CD4-positive, alpha-beta T cell (primary cell): ENCODE measurements around the gene CEMIP2. TPM values are rescaled to one million over a fixed set of nuclear protein-coding genes. Genes with fewer than 3 reads are reported as not detected.

Experiments
- ATAC-seq: fragments of 200-7000 bp; cut with Tn5 transposase; one replicate; pipeline ENCODE4 v1.10.0; 2022; ENCODE audit warnings: mild to moderate bottlenecking; ENCODE audit not compliant: poor library complexity
- CTCF ChIA-PET: fragments of 350-600 bp; sonication (Branson Sonifier 250); formaldehyde crosslinking; loops from one replicate; lab custom pipeline; 2021; ENCODE audit warnings: antibody characterized with exemption, inconsistent platforms; lab: Charles Lee
- POLR2A ChIA-PET: fragments of 350-600 bp; sonication (Branson Sonifier 250); formaldehyde crosslinking; loops from one replicate; lab custom pipeline; 2021; ENCODE audit warnings: antibody characterized with exemption, inconsistent platforms; lab: Charles Lee
- DNase-seq, 14 experiments: peaks; one replicate each; pipeline ENCODE4 v3.0.0-alpha.2; 2013 to 2020; ENCODE audit warnings: mixed read lengths in 2 of 14
- H3K27ac ChIP-seq, 2 donors: one replicate each; pipeline versions ENCODE4 v1.5.1 to v1.7.0; 2013; ENCODE audit warnings: low read length in 2 of 2, low read depth in 1 of 2, mild to moderate bottlenecking in 1 of 2
- H3K27me3 ChIP-seq, 2 experiments: 1 replicate in 1 of 2; 2 replicates in 1 of 2; pipeline versions ENCODE4 v1.6.1 to v1.7.0; 2013; ENCODE audit warnings: low read length in 2 of 2, control low read depth in 1 of 2, mild to moderate bottlenecking in 1 of 2, moderate library complexity in 1 of 2; ENCODE audit not compliant: insufficient read depth in 2 of 2, control insufficient read depth in 1 of 2
- H3K36me3 ChIP-seq: one replicate; pipeline ENCODE4 v1.6.1; 2013; ENCODE audit warnings: low read length, control low read depth; ENCODE audit not compliant: insufficient read depth
- H3K4me1 ChIP-seq: one replicate; pipeline ENCODE4 v1.6.1; 2013; ENCODE audit warnings: low read length, control low read depth; ENCODE audit not compliant: insufficient read depth
- H3K4me3 ChIP-seq: one replicate; pipeline ENCODE4 v1.5.1; 2013; ENCODE audit warnings: mild to moderate bottlenecking, low read length, moderate library complexity
- H3K9me3 ChIP-seq, 2 experiments: 1 replicate in 1 of 2; 2 replicates in 1 of 2; pipeline versions ENCODE4 v1.6.1 to v1.7.0; 2013; ENCODE audit warnings: low read length in 2 of 2, mild to moderate bottlenecking in 2 of 2, control low read depth in 1 of 2, moderate library complexity in 1 of 2; ENCODE audit not compliant: control insufficient read depth in 1 of 2, insufficient read depth in 1 of 2
- H3K27ac Mint-ChIP-seq: one replicate; pipeline ENCODE4 v1.8.0; 2020; ENCODE audit warnings: mixed read lengths
- H3K27me3 Mint-ChIP-seq: one replicate; pipeline ENCODE4 v1.8.0; 2021; ENCODE audit warnings: mixed read lengths
- H3K36me3 Mint-ChIP-seq: one replicate; pipeline ENCODE4 v1.8.0; 2021; ENCODE audit warnings: low read depth, mixed read lengths
- H3K4me1 Mint-ChIP-seq: one replicate; pipeline ENCODE4 v1.8.0; 2021; ENCODE audit warnings: low read depth, mixed read lengths
- H3K4me3 Mint-ChIP-seq: one replicate; pipeline ENCODE4 v1.8.0; 2020; ENCODE audit warnings: mild to moderate bottlenecking, mixed read lengths
- H3K9me3 Mint-ChIP-seq: one replicate; pipeline ENCODE4 v1.8.0; 2020; ENCODE audit warnings: mixed read lengths
- intact Hi-C, 2 experiments: fragments of 100-400 bp; cut with DNase I in 1 of 2; cut with micrococcal nuclease in 1 of 2; formaldehyde crosslinking; loops; one replicate each; pipeline versions ENCODE4 v1.15.1 to v1.9.0; 2023 to 2025; cut with DNase I, micrococcal nuclease
- total RNA-seq, 174 experiments: library from RNA in 2 of 174; stranded (reverse) in 2 of 174; gene quantifications; one replicate each; pipeline ENCODE4 v1.2.3 and lab custom pipeline; 2021 to 2026
- TF ChIP-seq, protein P1 (sequence below): fragments of 200-600 bp; IDR thresholded peaks from one replicate; pipeline ENCODE4 v1.8.0; 2022; ENCODE audit warnings: antibody characterized with exemption, mild to moderate bottlenecking

The CEMIP2 gene
- total RNA-seq, 2 experiments from 2014 or later, result 301 to 305 TPM

DNA sequence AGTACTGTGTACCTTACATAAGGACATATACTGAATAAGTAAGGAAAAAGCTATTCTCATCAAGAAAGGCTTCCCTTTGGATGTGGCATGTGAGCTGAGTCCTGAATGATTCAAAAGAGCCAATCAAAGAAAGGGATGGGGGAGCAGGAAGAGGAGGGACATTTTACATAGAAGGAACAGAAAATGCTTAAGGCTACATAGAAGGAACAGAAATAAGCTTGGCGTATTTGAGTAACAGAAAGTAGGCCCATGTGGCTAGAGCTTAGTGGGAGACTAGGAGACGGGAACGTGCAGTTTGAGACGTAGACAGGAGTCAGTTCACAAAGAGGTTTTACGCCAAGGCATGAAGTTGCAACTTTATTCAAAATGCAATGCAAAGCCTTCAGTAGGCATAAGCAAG lies 126.3 kb downstream of the CEMIP2 start:
- peaks cover 26% of the 10 kb centered on the region for H3K4me1 Mint-ChIP-seq
- TF ChIP-seq, protein P1, sequence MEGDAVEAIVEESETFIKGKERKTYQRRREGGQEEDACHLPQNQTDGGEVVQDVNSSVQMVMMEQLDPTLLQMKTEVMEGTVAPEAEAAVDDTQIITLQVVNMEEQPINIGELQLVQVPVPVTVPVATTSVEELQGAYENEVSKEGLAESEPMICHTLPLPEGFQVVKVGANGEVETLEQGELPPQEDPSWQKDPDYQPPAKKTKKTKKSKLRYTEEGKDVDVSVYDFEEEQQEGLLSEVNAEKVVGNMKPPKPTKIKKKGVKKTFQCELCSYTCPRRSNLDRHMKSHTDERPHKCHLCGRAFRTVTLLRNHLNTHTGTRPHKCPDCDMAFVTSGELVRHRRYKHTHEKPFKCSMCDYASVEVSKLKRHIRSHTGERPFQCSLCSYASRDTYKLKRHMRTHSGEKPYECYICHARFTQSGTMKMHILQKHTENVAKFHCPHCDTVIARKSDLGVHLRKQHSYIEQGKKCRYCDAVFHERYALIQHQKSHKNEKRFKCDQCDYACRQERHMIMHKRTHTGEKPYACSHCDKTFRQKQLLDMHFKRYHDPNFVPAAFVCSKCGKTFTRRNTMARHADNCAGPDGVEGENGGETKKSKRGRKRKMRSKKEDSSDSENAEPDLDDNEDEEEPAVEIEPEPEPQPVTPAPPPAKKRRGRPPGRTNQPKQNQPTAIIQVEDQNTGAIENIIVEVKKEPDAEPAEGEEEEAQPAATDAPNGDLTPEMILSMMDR, result no peak
- no peak for ATAC-seq
- ChIA-PET CTCF (no interaction called here), POLR2A (no interaction called here)
- no peak overlapping the region for H3K4me3 Mint-ChIP-seq
- DNase-seq, result no peak
- Histone ChIP-seq H3K9me3 (no peaks in the 10 kb centered on the region), H3K4me1 (peaks cover 17% of the 10 kb centered on the region), H3K27ac (no peak overlapping the region), H3K4me3 (no peak overlapping the region), H3K27me3 (no peaks in the 10 kb centered on the region), H3K36me3 (no peaks in the 10 kb centered on the region)
- H3K27me3 Mint-ChIP-seq, result no peaks in the 10 kb centered on the region
- no peaks in the 10 kb centered on the region for H3K36me3 Mint-ChIP-seq
- intact Hi-C loops, result no loop called here
- no peak overlapping the region for H3K27ac Mint-ChIP-seq
- H3K9me3 Mint-ChIP-seq, result no peaks in the 10 kb centered on the region

DNA sequence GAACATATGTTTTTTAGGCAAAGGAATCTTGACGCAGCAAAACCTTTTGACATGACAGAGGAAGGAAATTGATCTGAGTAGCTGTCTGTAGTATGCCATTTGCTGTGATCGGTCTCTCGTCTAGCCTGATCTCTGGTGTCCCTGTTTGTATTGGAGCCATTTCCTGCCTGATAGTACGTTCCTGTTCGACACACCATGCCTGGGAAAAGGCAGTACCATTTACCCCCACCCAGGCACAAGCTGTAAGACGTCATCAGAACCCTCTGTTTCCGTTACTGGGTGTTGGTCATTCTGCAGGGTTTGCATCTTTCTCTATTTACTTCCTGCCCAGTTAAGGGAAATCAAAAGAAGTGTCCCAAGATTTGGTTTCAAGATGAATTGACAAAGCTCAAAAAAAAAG lies 129.7 kb downstream of the CEMIP2 start:
- peak overlapping the region; percentile 31 for H3K4me3 ChIP-seq
- POLR2A ChIA-PET, result interaction anchor here (0.8 to 1.9 kb wide), 4 partner anchors 8 to 128 kb away, joined by 3 to 7 read pairs (median 5); no protein-coding TSS in a partner anchor
- peak in 4 of 14 experiments; percentile 3 to 82 (median 36) for DNase-seq
- CTCF ChIA-PET, result no interaction called here
- Mint-ChIP-seq H3K4me1 (peaks cover 17% of the 10 kb centered on the region), H3K9me3 (no peaks in the 10 kb centered on the region), H3K27me3 (no peaks in the 10 kb centered on the region), H3K4me3 (no peak overlapping the region), H3K27ac (no peak overlapping the region), H3K36me3 (no peaks in the 10 kb centered on the region)
- peak; percentile 37 for ATAC-seq
- H3K27ac ChIP-seq, result no peak overlapping the region
- no peaks in the 10 kb centered on the region for H3K9me3 ChIP-seq
- intact Hi-C loops, result no loop called here
- H3K4me1 ChIP-seq, result peaks cover 11% of the 10 kb centered on the region
- TF ChIP-seq, protein P1, result no peak
- no peaks in the 10 kb centered on the region for H3K36me3 ChIP-seq
- no peaks in the 10 kb centered on the region for H3K27me3 ChIP-seq

DNA sequence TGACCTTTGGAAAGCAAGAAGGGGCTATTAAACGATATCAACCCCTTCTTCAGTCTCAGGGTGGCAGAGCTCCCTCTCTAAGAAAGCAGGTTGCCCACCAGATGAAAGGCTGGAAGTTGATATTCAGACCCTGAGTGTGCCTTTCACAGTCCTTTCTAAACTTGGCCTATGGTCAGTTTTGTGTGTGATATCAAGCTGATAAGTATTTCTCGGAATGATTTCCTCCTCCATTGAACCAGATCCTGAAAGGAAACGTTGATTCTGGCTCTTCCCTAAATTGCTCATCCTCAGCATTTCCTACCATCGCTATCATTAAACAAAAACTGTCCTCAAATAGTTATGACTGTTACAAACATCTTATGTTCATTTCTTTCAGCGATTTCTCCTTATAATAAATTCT lies 130.4 kb downstream of the CEMIP2 start:
- Histone ChIP-seq H3K36me3 (no peaks in the 10 kb centered on the region), H3K4me3 (no peak overlapping the region), H3K4me1 (peaks cover 11% of the 10 kb centered on the region), H3K27ac (no peak overlapping the region), H3K9me3 (no peaks in the 10 kb centered on the region), H3K27me3 (no peaks in the 10 kb centered on the region)
- Mint-ChIP-seq H3K4me1 (peaks cover 17% of the 10 kb centered on the region), H3K27ac (no peak overlapping the region), H3K27me3 (no peaks in the 10 kb centered on the region), H3K9me3 (no peaks in the 10 kb centered on the region), H3K36me3 (no peaks in the 10 kb centered on the region), H3K4me3 (no peak overlapping the region)
- TF ChIP-seq, protein P1, result no peak
- ATAC-seq (no peak), DNase-seq (no peak)
- POLR2A ChIA-PET, result interaction anchor here (1.9 kb wide), 1 partner anchor 9 kb away, joined by 7 read pairs; no protein-coding TSS in a partner anchor
- intact Hi-C loops, result no loop called here
- CTCF ChIA-PET, result no interaction called here
